Measurements from ENCODE around the gene KLLN.

The KLLN gene

GRCh38 chr10:87836098-87836497 lies 27.2 kb downstream of the KLLN start:
- TF ChIP-seq EGR1 (IDR thresholded peaks at IDR 0.05) (no peak), RAD21 (IDR thresholded peaks at IDR 0.05; ENCODE audit: low read depth) (no peak), CREB1 (IDR thresholded peaks at IDR 0.05; ENCODE audit: low read depth) (no peak), FOXM1 (IDR thresholded peaks at IDR 0.05; ENCODE audit: borderline replicate concordance, low read depth) (no peak), TEAD4 (IDR thresholded peaks at IDR 0.05) (no peak), TCF12 (IDR thresholded peaks at IDR 0.05; ENCODE audit: low read depth) (no peak), NFIC (IDR thresholded peaks at IDR 0.05) (no peak), ZBTB7A (IDR thresholded peaks at IDR 0.05; ENCODE audit: low read depth) (no peak), EP300 (IDR thresholded peaks at IDR 0.05; ENCODE audit: borderline replicate concordance) (no peak), CEBPB (IDR thresholded peaks at IDR 0.05) (no peak), TAF1 (IDR thresholded peaks at IDR 0.05; ENCODE audit: low read depth) (no peak), YY1 (IDR thresholded peaks at IDR 0.05; ENCODE audit: low read depth) (no peak)
- TF ChIP-seq, protein P1, sequence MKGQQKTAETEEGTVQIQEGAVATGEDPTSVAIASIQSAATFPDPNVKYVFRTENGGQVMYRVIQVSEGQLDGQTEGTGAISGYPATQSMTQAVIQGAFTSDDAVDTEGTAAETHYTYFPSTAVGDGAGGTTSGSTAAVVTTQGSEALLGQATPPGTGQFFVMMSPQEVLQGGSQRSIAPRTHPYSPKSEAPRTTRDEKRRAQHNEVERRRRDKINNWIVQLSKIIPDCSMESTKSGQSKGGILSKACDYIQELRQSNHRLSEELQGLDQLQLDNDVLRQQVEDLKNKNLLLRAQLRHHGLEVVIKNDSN (IDR thresholded peaks at IDR 0.05): no peak
- TF ChIP-seq, protein P2, sequence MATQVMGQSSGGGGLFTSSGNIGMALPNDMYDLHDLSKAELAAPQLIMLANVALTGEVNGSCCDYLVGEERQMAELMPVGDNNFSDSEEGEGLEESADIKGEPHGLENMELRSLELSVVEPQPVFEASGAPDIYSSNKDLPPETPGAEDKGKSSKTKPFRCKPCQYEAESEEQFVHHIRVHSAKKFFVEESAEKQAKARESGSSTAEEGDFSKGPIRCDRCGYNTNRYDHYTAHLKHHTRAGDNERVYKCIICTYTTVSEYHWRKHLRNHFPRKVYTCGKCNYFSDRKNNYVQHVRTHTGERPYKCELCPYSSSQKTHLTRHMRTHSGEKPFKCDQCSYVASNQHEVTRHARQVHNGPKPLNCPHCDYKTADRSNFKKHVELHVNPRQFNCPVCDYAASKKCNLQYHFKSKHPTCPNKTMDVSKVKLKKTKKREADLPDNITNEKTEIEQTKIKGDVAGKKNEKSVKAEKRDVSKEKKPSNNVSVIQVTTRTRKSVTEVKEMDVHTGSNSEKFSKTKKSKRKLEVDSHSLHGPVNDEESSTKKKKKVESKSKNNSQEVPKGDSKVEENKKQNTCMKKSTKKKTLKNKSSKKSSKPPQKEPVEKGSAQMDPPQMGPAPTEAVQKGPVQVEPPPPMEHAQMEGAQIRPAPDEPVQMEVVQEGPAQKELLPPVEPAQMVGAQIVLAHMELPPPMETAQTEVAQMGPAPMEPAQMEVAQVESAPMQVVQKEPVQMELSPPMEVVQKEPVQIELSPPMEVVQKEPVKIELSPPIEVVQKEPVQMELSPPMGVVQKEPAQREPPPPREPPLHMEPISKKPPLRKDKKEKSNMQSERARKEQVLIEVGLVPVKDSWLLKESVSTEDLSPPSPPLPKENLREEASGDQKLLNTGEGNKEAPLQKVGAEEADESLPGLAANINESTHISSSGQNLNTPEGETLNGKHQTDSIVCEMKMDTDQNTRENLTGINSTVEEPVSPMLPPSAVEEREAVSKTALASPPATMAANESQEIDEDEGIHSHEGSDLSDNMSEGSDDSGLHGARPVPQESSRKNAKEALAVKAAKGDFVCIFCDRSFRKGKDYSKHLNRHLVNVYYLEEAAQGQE (IDR thresholded peaks at IDR 0.05; ENCODE audit: low read depth): no peak
- TF ChIP-seq, protein P3, sequence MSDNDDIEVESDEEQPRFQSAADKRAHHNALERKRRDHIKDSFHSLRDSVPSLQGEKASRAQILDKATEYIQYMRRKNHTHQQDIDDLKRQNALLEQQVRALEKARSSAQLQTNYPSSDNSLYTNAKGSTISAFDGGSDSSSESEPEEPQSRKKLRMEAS (IDR thresholded peaks at IDR 0.05): no peak

DNA sequence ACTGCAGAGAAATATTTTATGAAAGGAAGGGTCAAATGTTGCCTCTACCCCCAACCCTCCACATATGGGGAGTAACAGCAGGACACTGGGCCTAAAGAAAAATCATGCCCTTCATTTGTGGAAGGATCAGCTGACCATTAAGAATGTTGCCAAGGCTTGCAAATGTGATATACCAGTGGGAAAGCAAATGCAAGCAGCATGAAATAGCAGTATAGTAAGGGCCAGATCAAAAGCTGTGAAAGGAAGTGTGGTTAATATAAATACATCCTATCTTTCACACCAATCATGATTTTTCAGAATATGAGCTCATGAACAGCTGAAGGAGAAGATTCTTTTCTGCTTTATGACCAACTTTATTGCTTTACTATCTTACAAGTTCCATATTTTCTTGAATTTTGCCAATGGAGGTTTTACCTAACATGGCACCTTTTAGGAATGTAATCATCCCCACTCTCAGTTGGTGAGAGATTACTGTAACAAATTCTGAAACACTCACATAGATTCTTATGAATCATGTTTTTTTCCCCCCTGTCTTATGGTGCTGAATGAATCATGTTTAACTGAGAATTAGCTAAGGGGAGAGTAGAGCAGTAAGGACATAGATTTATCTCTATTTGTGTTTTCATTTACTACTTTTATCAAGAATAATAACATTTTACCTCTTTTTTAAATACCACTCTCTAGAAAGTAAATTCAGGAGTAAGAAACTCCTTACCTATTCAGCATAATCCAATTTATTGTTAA lies 33.2 kb downstream of the KLLN start:
- TF ChIP-seq EP300 (IDR thresholded peaks at IDR 0.05; ENCODE audit: borderline replicate concordance) (no peak), CREB1 (IDR thresholded peaks at IDR 0.05; ENCODE audit: low read depth) (no peak), TEAD4 (IDR thresholded peaks at IDR 0.05) (no peak), RAD21 (IDR thresholded peaks at IDR 0.05; ENCODE audit: low read depth) (no peak), YY1 (IDR thresholded peaks at IDR 0.05; ENCODE audit: low read depth) (no peak), FOXM1 (IDR thresholded peaks at IDR 0.05; ENCODE audit: borderline replicate concordance, low read depth) (no peak), TAF1 (IDR thresholded peaks at IDR 0.05; ENCODE audit: low read depth) (no peak), ZBTB7A (IDR thresholded peaks at IDR 0.05; ENCODE audit: low read depth) (no peak), CEBPB (IDR thresholded peaks at IDR 0.05) (no peak), EGR1 (IDR thresholded peaks at IDR 0.05) (no peak), TCF12 (IDR thresholded peaks at IDR 0.05; ENCODE audit: low read depth) (no peak), NFIC (IDR thresholded peaks at IDR 0.05) (no peak)
- TF ChIP-seq, protein P2 (IDR thresholded peaks at IDR 0.05; ENCODE audit: low read depth): no peak
- TF ChIP-seq, protein P1 (IDR thresholded peaks at IDR 0.05): no peak
- TF ChIP-seq, protein P3 (IDR thresholded peaks at IDR 0.05): no peak

DNA sequence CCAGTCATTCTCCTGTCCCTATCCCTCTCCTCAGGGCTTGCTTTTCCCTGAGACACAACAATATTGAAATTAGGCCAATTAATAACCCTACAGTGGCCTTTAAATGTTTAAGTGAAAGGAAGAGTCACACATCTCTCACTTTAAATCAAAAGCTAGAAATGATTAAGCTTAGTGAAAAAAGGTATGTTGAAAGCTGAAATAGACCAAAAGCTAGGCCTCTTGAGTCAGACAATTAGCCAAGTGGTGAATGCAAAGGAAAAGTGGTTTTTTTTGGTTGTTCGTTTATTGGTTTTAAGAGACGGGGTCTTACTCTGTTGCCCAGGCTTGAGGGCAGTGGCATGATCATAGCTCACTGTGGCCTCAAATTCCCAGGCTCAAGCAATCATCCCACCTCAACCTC lies 35.7 kb downstream of the KLLN start:
- TF ChIP-seq, protein P3 (IDR thresholded peaks at IDR 0.05): no peak
- TF ChIP-seq CREB1 (IDR thresholded peaks at IDR 0.05; ENCODE audit: low read depth) (no peak), TAF1 (IDR thresholded peaks at IDR 0.05; ENCODE audit: low read depth) (no peak), NFIC (IDR thresholded peaks at IDR 0.05) (no peak), EP300 (IDR thresholded peaks at IDR 0.05; ENCODE audit: borderline replicate concordance) (no peak), TEAD4 (IDR thresholded peaks at IDR 0.05) (no peak)
- TF ChIP-seq, protein P2 (IDR thresholded peaks at IDR 0.05; ENCODE audit: low read depth): no peak

DNA sequence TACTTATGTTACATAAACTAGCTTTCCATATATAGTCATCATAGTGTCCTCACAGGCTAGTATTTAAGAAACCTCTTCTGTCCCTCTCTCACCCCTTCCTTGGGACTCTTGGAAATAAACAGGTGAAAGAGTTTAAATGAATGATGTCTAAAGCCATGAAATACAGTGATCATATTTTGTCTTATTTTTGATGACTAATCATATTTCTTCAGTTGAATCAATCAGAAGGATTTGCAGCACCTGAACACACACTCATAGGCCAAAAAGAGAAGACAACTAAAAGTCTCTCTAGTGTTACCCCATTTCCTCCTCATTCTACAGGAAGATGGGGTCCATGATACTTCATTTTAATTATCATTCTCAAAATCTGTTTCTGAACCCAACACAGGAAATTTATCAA lies 36.7 kb downstream of the KLLN start:
- TF ChIP-seq EGR1 (IDR thresholded peaks at IDR 0.05): no peak
- no peak for TF ChIP-seq TCF12 (IDR thresholded peaks at IDR 0.05; ENCODE audit: low read depth)
- TF ChIP-seq CREB1 (IDR thresholded peaks at IDR 0.05; ENCODE audit: low read depth): no peak
